SK-N-SH treated with all-trans-retinoic acid at 6 μM for 48 hours (cell line): ENCODE measurements around the gene PRDM15.

ENCODE experiments used
- ARNTL ChIP-seq: fragments of 450-650 bp; formaldehyde crosslinking; IDR thresholded peaks from 2 replicates; pipeline ENCODE4 v1.5.0; 2020; ENCODE audit warnings: low read depth, mild to moderate bottlenecking, moderate library complexity, borderline replicate concordance
- SNAI2 ChIP-seq: fragments of 250-450 bp; sonication (Bioruptor Pico); IDR thresholded peaks from 2 replicates; pipeline ENCODE4 v1.5.0; 2020; ENCODE audit warnings: mild to moderate bottlenecking, moderate library complexity
- TOX ChIP-seq: fragments of 250-450 bp; sonication (Bioruptor Pico); IDR thresholded peaks from 2 replicates; pipeline ENCODE4 v1.8.0; 2021; ENCODE audit warnings: mild to moderate bottlenecking, moderate library complexity, borderline replicate concordance
- ZFP3 ChIP-seq: fragments of 250-450 bp; sonication (Bioruptor Pico); IDR thresholded peaks from 2 replicates; pipeline ENCODE4 v1.5.0; 2020; ENCODE audit warnings: mild to moderate bottlenecking, moderate library complexity
- ZNF565 ChIP-seq: fragments of 450-650 bp; formaldehyde crosslinking; conservative IDR thresholded peaks from 2 replicates; pipeline ENCODE4 v1.5.0; 2020; ENCODE audit warnings: low read depth, mild to moderate bottlenecking, moderate library complexity
- ZNF70 ChIP-seq: fragments of 450-650 bp; formaldehyde crosslinking; IDR thresholded peaks from 2 replicates; pipeline ENCODE4 v1.5.0; 2020; ENCODE audit warnings: mild to moderate bottlenecking, moderate library complexity

DNA sequence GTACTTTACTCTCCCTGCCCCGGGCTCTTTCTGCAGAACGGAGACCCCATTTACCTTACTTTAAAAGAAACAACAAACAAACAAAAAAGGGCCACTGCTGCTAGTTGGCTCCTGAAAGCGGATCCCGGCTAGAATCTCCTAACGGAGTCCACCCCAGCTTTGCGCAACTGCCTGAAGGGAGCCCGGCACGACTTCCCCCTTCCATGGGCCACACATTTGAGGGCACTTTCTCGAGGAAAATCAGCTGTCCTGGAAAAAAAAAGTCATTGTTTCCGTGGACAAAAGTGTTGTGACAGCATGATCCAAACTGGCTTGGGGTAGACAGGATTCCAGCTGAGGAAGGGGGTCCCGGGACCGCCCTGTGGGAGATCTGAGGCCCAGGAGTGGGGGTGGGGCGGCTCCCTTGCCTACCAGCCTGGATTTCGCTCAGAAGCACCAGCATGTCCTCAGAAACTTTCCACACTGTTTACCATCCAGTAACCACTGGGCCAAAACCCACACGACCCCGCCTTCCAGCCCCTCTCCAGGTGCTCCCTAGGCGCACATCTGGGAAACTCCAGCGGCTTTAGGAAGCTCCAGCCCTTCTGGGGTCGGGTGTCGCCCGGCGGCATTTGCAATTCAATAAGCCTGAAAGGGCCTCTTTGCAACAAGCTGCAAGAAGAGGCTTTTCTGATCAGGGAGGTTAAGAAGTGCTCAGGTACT, 117.1 kb downstream of the PRDM15 start:
- TF ChIP-seq TOX (no peak), ZNF70 (CRISPR knock-in tag) (no peak), ARNTL (CRISPR knock-in tag) (no peak), ZFP3 (no peak), SNAI2 (no peak), ZNF565 (CRISPR knock-in tag) (no peak)
